NB4 (cell line): ENCODE results near the gene CFAP157.

ENCODE experiments used
- POLR2A ChIP-seq: IDR thresholded peaks from 2 replicates; pipeline ENCODE4 v1.6.1; 2011; ENCODE audit warnings: mild to moderate bottlenecking; ENCODE audit not compliant: insufficient read length; ENCODE audit errors: extremely low read depth
- TF ChIP-seq, protein P1 (sequence below): IDR thresholded peaks from one replicate; pipeline ENCODE4 v1.5.1; 2012; ENCODE audit warnings: low read depth, low read length
- TF ChIP-seq, protein P2 (sequence below): IDR thresholded peaks from 2 replicates; pipeline ENCODE4 v1.6.1; 2011; ENCODE audit warnings: low read depth, low read length

DNA sequence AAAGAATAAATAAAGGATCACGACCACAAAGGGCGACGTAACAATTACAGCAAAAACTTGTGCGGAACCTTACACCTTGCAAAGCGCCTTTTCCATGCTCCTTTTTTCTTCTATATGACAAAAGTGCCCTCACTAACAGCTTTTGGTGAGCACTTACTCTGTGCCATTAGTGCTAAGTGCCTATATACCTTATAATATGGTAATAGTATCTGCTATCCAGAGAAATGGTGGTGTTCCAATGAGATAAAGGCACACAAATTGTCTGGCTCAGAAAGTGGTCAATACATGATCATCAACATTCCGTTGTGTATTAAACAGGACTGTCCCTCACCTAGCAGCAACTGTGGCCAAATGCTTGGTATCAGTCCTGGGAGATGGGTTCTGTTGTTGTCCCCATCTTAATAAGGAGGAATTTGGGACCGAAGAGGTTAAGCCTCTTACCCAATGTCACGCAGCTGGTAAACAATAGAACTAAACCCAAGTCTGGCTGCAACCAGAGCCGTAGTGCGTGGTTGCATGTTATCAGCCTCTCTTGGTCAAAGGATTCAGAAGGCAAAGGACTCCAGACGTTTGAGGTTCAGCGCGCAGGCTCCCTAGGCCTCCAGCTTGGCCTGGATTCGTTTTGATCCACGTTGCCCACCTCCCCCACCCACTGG lies 28.9 kb downstream of the CFAP157 start:
- TF ChIP-seq POLR2A: no peak
- TF ChIP-seq, protein P1, sequence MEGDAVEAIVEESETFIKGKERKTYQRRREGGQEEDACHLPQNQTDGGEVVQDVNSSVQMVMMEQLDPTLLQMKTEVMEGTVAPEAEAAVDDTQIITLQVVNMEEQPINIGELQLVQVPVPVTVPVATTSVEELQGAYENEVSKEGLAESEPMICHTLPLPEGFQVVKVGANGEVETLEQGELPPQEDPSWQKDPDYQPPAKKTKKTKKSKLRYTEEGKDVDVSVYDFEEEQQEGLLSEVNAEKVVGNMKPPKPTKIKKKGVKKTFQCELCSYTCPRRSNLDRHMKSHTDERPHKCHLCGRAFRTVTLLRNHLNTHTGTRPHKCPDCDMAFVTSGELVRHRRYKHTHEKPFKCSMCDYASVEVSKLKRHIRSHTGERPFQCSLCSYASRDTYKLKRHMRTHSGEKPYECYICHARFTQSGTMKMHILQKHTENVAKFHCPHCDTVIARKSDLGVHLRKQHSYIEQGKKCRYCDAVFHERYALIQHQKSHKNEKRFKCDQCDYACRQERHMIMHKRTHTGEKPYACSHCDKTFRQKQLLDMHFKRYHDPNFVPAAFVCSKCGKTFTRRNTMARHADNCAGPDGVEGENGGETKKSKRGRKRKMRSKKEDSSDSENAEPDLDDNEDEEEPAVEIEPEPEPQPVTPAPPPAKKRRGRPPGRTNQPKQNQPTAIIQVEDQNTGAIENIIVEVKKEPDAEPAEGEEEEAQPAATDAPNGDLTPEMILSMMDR: no peak
- TF ChIP-seq, protein P2, sequence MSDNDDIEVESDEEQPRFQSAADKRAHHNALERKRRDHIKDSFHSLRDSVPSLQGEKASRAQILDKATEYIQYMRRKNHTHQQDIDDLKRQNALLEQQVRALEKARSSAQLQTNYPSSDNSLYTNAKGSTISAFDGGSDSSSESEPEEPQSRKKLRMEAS: no peak
